HUES64 (cell line): ENCODE measurements around the gene GTF2IRD1.
"Not testable (repeated sequence)": the region's sequence is repeated elsewhere in the genome, so short reads cannot be mapped to it uniquely, and the experiment has no call there.

Source experiments
- H3K27ac ChIP-seq: 2 replicates; pipeline ENCODE4 v1.7.0; 2013; ENCODE audit warnings: low read depth, low read length, inconsistent platforms
- H3K27me3 ChIP-seq: 2 replicates; pipeline ENCODE4 v1.6.1; 2013; ENCODE audit warnings: mild to moderate bottlenecking, low read length; ENCODE audit not compliant: insufficient read depth
- H3K36me3 ChIP-seq: 2 replicates; pipeline ENCODE4 v1.6.1; 2013; ENCODE audit warnings: mild to moderate bottlenecking, low read length; ENCODE audit not compliant: insufficient read depth
- H3K4me1 ChIP-seq: 2 replicates; pipeline ENCODE4 v1.6.1; 2013; ENCODE audit warnings: mild to moderate bottlenecking, low read length, moderate library complexity; ENCODE audit not compliant: insufficient read depth
- H3K4me3 ChIP-seq: 2 replicates; pipeline ENCODE4 v1.5.1; 2013; ENCODE audit warnings: mild to moderate bottlenecking, low read length, moderate library complexity
- H3K9ac ChIP-seq: 2 replicates; pipeline ENCODE4 v1.6.1; 2013; ENCODE audit warnings: mild to moderate bottlenecking, low read depth, low read length
- H3K9me3 ChIP-seq: 2 replicates; pipeline ENCODE4 v1.6.1; 2013; ENCODE audit warnings: low read depth, low read length; ENCODE audit not compliant: insufficient read depth
- WGBS: fragments of 150-250, 120-280 bp; methylation state at CpG from one replicate; pipeline ENCODE4 v1.1.7; 2013; ENCODE audit warnings: missing lambda C conversion rate; 5-methylcytosine and 5-hydroxymethylcytosine counted together

Gene GTF2IRD1

GRCh38 chr7:74521855-74522254 is 68.1 kb downstream of the GTF2IRD1 start:
- Histone ChIP-seq H3K36me3 (peaks cover 63% of the 10 kb centered on the region), H3K9ac (no peak overlapping the region), H3K27ac (no peak overlapping the region), H3K4me1 (peaks cover 4% of the 10 kb centered on the region; the same call in 1 of the 2 replicates), H3K4me3 (no peak overlapping the region), H3K9me3 (no peaks in the 10 kb centered on the region; the same call in 1 of the 2 replicates), H3K27me3 (no peaks in the 10 kb centered on the region)
- WGBS: 94% methylated on average over 10 of the region's 10 CpGs

GRCh38 chr7:74522281-74522905 is 68.7 kb downstream of the GTF2IRD1 start:
- Histone ChIP-seq H3K36me3 (peaks cover 63% of the 10 kb centered on the region), H3K9ac (no peak overlapping the region), H3K4me1 (peaks cover 4% of the 10 kb centered on the region; the same call in 1 of the 2 replicates), H3K9me3 (no peaks in the 10 kb centered on the region; the same call in 1 of the 2 replicates), H3K4me3 (no peak overlapping the region), H3K27me3 (no peaks in the 10 kb centered on the region), H3K27ac (no peak overlapping the region)
- WGBS: 81% methylated on average over 1 of the region's 1 CpG

GRCh38 chr7:74523015-74523414 is 69.3 kb downstream of the GTF2IRD1 start:
- 94% methylated on average over 4 of the region's 4 CpGs for WGBS
- H3K9ac ChIP-seq: no peak overlapping the region
- H3K27ac ChIP-seq: no peak overlapping the region
- no peak overlapping the region for H3K4me3 ChIP-seq
- no peaks in the 10 kb centered on the region for H3K27me3 ChIP-seq
- peaks cover 4% of the 10 kb centered on the region; the same call in 1 of the 2 replicates for H3K4me1 ChIP-seq
- no peaks in the 10 kb centered on the region; the same call in 1 of the 2 replicates for H3K9me3 ChIP-seq
- peaks cover 63% of the 10 kb centered on the region for H3K36me3 ChIP-seq

GRCh38 chr7:74525140-74525539 is 71.4 kb downstream of the GTF2IRD1 start:
- no peak overlapping the region for H3K27ac ChIP-seq
- H3K9ac ChIP-seq: no peak overlapping the region
- H3K27me3 ChIP-seq: no peaks in the 10 kb centered on the region
- no peaks in the 10 kb centered on the region; the same call in 1 of the 2 replicates for H3K9me3 ChIP-seq
- WGBS: 93% methylated on average over 6 of the region's 6 CpGs
- H3K4me1 ChIP-seq: peaks cover 4% of the 10 kb centered on the region; the same call in 1 of the 2 replicates
- H3K4me3 ChIP-seq: no peak overlapping the region
- H3K36me3 ChIP-seq: peaks cover 50% of the 10 kb centered on the region

GRCh38 chr7:74525881-74526280 is 72.2 kb downstream of the GTF2IRD1 start:
- Histone ChIP-seq H3K9ac (peak overlapping the region; percentile 7; the same call in 1 of the 2 replicates), H3K4me1 (peaks cover 4% of the 10 kb centered on the region; the same call in 1 of the 2 replicates), H3K27ac (no peak overlapping the region), H3K9me3 (no peaks in the 10 kb centered on the region; the same call in 1 of the 2 replicates), H3K27me3 (no peaks in the 10 kb centered on the region), H3K36me3 (peaks cover 51% of the 10 kb centered on the region), H3K4me3 (no peak overlapping the region)
- 68% methylated on average over 7 of the region's 7 CpGs for WGBS

- Histone ChIP-seq H3K9me3 (no peaks in the 10 kb centered on the region), H3K36me3 (peaks cover 51% of the 10 kb centered on the region), H3K9ac (no peak overlapping the region), H3K4me1 (peaks cover 4% of the 10 kb centered on the region; the same call in 1 of the 2 replicates), H3K4me3 (no peak overlapping the region), H3K27me3 (no peaks in the 10 kb centered on the region), H3K27ac (no peak overlapping the region)
- WGBS: 93% methylated on average over 8 of the region's 8 CpGs
Observed at GRCh38 chr7:74526780-74527179, 73.1 kb downstream of the GTF2IRD1 start.

GRCh38 chr7:74527842-74528241 is 74.1 kb downstream of the GTF2IRD1 start:
- no peaks in the 10 kb centered on the region for H3K9me3 ChIP-seq
- H3K4me1 ChIP-seq: peaks cover 4% of the 10 kb centered on the region; the same call in 1 of the 2 replicates
- no peak overlapping the region for H3K9ac ChIP-seq
- no peaks in the 10 kb centered on the region for H3K27me3 ChIP-seq
- WGBS: 91% methylated on average over 7 of the region's 7 CpGs
- H3K36me3 ChIP-seq: peaks cover 51% of the 10 kb centered on the region
- H3K27ac ChIP-seq: no peak overlapping the region
- H3K4me3 ChIP-seq: no peak overlapping the region

GRCh38 chr7:74528773-74529172 is 75.1 kb downstream of the GTF2IRD1 start:
- H3K27me3 ChIP-seq, H3K9me3 ChIP-seq, H3K27ac ChIP-seq, H3K9ac ChIP-seq, H3K4me3 ChIP-seq, H3K4me1 ChIP-seq: not testable (repeated sequence)
- WGBS: 92% methylated on average over 7 of the region's 7 CpGs
- H3K36me3 ChIP-seq: peaks cover 50% of the 10 kb centered on the region

- no peak overlapping the region for H3K4me3 ChIP-seq
Observed at GRCh38 chr7:74535951-74536356, 82.2 kb downstream of the GTF2IRD1 start.

GRCh38 chr7:74541937-74542336 is 88.2 kb downstream of the GTF2IRD1 start:
- H3K27me3 ChIP-seq, H3K27ac ChIP-seq, H3K9ac ChIP-seq, H3K4me3 ChIP-seq, H3K4me1 ChIP-seq, H3K9me3 ChIP-seq: not testable (repeated sequence)
- H3K36me3 ChIP-seq: peaks cover 46% of the 10 kb centered on the region
- 96% methylated on average over 5 of the region's 5 CpGs for WGBS

More at GRCh38 chr7:74535951-74536356, 82.2 kb downstream of the GTF2IRD1 start:
- Histone ChIP-seq H3K9me3 (no peaks in the 10 kb centered on the region), H3K9ac (no peak overlapping the region; the same call in 1 of the 2 replicates), H3K27ac (no peak overlapping the region), H3K27me3 (no peaks in the 10 kb centered on the region), H3K4me1 (no peaks in the 10 kb centered on the region), H3K36me3 (peaks cover 38% of the 10 kb centered on the region)
- 87% methylated on average over 13 of the region's 13 CpGs for WGBS

- Histone ChIP-seq H3K9ac (no peak overlapping the region), H3K27me3 (no peaks in the 10 kb centered on the region)
- WGBS: 91% methylated on average over 9 of the region's 9 CpGs
Observed at GRCh38 chr7:74542558-74543117, 88.9 kb downstream of the GTF2IRD1 start.

More at GRCh38 chr7:74542558-74543117, 88.9 kb downstream of the GTF2IRD1 start:
- no peaks in the 10 kb centered on the region for H3K9me3 ChIP-seq
- H3K4me3 ChIP-seq: no peak overlapping the region
- H3K36me3 ChIP-seq: peaks cover 51% of the 10 kb centered on the region
- no peaks in the 10 kb centered on the region for H3K4me1 ChIP-seq
- no peak overlapping the region for H3K27ac ChIP-seq
